MM.1S (cell line): ENCODE results near the gene ZFHX3.
"Not testable (repeated sequence)": the region's sequence is repeated elsewhere in the genome, so short reads cannot be mapped to it uniquely, and the experiment has no call there.

Source experiments
- DNase-seq: peaks from one replicate; pipeline ENCODE4 v3.0.0-alpha.2; 2015
- H2AFZ ChIP-seq: fragments of 300-600 bp; sonication (generic); 2 replicates; pipeline ENCODE4 v1.6.0; 2016; ENCODE audit warnings: antibody characterized with exemption, low read length
- H3F3A ChIP-seq: fragments of 300-600 bp; sonication (generic); 2 replicates; pipeline ENCODE4 v1.6.1; 2016; ENCODE audit warnings: mild to moderate bottlenecking, antibody characterized with exemption, low read length, moderate library complexity, mixed read lengths; ENCODE audit not compliant: insufficient read depth
- H3K27ac ChIP-seq: fragments of 300-600 bp; sonication (generic); 2 replicates; pipeline ENCODE4 v1.5.1; 2016; ENCODE audit warnings: mild to moderate bottlenecking, low read length
- H3K27me3 ChIP-seq: fragments of 300-600 bp; sonication (generic); replicated peaks from 2 replicates; pipeline ENCODE4 v1.6.0; 2016; ENCODE audit warnings: low read length; ENCODE audit not compliant: insufficient read depth
- H3K36me3 ChIP-seq: fragments of 300-600 bp; sonication (generic); replicated peaks from 2 replicates; pipeline ENCODE4 v1.6.1; 2016; ENCODE audit warnings: mild to moderate bottlenecking, low read length, mixed read lengths; ENCODE audit not compliant: insufficient read depth
- H3K4me1 ChIP-seq: fragments of 300-600 bp; sonication (generic); 2 replicates; pipeline ENCODE4 v1.6.1; 2016; ENCODE audit warnings: low read length, mixed read lengths
- H3K4me2 ChIP-seq: fragments of 300-600 bp; sonication (generic); 2 replicates; pipeline ENCODE4 v1.6.0; 2016; ENCODE audit warnings: low read depth, low read length
- H3K4me3 ChIP-seq: fragments of 300-600 bp; sonication (generic); 2 replicates; pipeline ENCODE4 v1.5.1; 2016; ENCODE audit warnings: low read length, mixed read lengths
- H3K79me2 ChIP-seq: fragments of 300-600 bp; sonication (generic); 2 replicates; pipeline ENCODE4 v1.6.1; 2016; ENCODE audit warnings: mixed run types, low read length, mixed read lengths
- H3K9ac ChIP-seq: fragments of 300-600 bp; sonication (generic); 2 replicates; pipeline ENCODE4 v1.6.1; 2016; ENCODE audit warnings: low read length, mixed read lengths
- H3K9me2 ChIP-seq: fragments of 300-600 bp; sonication (generic); replicated peaks from 2 replicates; pipeline ENCODE4 v1.6.1; 2016; ENCODE audit warnings: mild to moderate bottlenecking, low read length, mixed read lengths; ENCODE audit not compliant: insufficient read depth
- H3K9me3 ChIP-seq: fragments of 300-600 bp; sonication (generic); replicated peaks from 2 replicates; pipeline ENCODE4 v1.6.1; 2016; ENCODE audit warnings: mild to moderate bottlenecking, low read length, mixed read lengths; ENCODE audit not compliant: insufficient read depth
- H4K20me1 ChIP-seq: fragments of 300-600 bp; sonication (generic); 2 replicates; pipeline ENCODE4 v1.6.1; 2016; ENCODE audit warnings: mild to moderate bottlenecking, low read length, moderate library complexity, mixed read lengths; ENCODE audit not compliant: insufficient read depth
- EZH2 ChIP-seq: fragments of 300-600 bp; sonication (generic); optimal IDR thresholded peaks from 2 replicates; pipeline ENCODE3; 2017; ENCODE audit warnings: low read depth, mild to moderate bottlenecking, antibody characterized with exemption, low read length, mixed read lengths
- EZH2phosphoT487 ChIP-seq: fragments of 300-600 bp; sonication (generic); IDR thresholded peaks from 2 replicates; pipeline ENCODE4 v1.6.1; 2018; ENCODE audit warnings: antibody characterized with exemption, low read length
- TF ChIP-seq, protein P1 (sequence below): fragments of 300-600 bp; sonication (generic); IDR thresholded peaks from 2 replicates; pipeline ENCODE4 v1.5.1; 2016; ENCODE audit warnings: antibody characterized with exemption, low read length, mixed read lengths

Gene ZFHX3

DNA sequence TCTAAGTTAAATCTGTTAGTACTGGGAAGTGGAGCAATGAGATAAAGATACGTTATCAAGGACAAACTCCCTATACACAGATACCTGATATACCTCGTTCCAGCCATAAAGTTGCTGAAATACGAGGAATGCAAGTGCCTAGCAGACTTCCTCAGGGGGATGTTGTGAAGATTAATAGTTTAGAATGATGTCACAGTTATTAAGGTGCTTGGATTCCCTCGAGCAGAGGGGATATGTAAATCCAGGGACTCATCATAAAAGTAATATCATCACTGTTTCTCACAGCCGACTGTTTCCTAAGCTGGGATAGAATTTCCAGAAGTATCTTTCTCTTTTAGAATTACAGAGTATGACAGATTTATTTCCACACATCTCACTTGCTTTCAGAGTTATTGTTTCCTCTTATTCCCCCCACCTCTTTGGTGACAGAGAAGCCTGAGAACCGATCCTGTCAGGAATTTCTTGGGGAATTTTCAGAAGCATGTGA lies 28.4 kb upstream of the ZFHX3 start:
- Histone ChIP-seq H3K9ac (no peak overlapping the region), H3K9me2 (no peaks in the 10 kb centered on the region), H3K27ac (no peak overlapping the region), H3K79me2 (no peaks in the 10 kb centered on the region), H3K4me2 (no peak overlapping the region), H3K4me1 (no peaks in the 10 kb centered on the region), H3K4me3 (no peak overlapping the region), H4K20me1 (no peaks in the 10 kb centered on the region), H3K27me3 (no peaks in the 10 kb centered on the region), H3F3A (no peaks in the 10 kb centered on the region), H2AFZ (no peak overlapping the region), H3K36me3 (no peaks in the 10 kb centered on the region), H3K9me3 (no peaks in the 10 kb centered on the region)
- no peak for DNase-seq
- TF ChIP-seq EZH2phosphoT487, result no peak
- TF ChIP-seq, protein P1, sequence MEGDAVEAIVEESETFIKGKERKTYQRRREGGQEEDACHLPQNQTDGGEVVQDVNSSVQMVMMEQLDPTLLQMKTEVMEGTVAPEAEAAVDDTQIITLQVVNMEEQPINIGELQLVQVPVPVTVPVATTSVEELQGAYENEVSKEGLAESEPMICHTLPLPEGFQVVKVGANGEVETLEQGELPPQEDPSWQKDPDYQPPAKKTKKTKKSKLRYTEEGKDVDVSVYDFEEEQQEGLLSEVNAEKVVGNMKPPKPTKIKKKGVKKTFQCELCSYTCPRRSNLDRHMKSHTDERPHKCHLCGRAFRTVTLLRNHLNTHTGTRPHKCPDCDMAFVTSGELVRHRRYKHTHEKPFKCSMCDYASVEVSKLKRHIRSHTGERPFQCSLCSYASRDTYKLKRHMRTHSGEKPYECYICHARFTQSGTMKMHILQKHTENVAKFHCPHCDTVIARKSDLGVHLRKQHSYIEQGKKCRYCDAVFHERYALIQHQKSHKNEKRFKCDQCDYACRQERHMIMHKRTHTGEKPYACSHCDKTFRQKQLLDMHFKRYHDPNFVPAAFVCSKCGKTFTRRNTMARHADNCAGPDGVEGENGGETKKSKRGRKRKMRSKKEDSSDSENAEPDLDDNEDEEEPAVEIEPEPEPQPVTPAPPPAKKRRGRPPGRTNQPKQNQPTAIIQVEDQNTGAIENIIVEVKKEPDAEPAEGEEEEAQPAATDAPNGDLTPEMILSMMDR, result no peak

DNA sequence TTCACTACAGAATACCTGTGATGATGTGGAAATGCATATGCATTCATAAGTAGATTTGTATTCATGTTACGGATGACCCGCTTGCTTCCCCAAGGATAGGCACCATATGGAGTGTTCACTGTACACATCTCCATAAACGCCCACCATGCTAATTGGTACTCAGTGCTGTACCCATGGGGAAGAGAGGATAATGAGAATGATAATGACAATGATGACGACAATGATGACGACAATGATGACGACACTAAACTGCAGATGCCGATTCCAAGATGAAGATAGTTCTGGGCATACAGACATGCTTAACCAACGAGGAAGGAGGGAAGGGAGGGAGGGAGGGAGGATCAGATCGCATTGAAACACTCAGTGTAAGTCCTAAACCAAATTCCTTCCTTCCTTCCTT lies 26.5 kb upstream of the ZFHX3 start:
- no peaks in the 10 kb centered on the region for H3K9me3 ChIP-seq
- DNase-seq, result no peak
- no peak overlapping the region for H3K27ac ChIP-seq
- H3K36me3 ChIP-seq, result no peaks in the 10 kb centered on the region
- no peaks in the 10 kb centered on the region for H3K4me1 ChIP-seq
- H3K79me2 ChIP-seq, result no peaks in the 10 kb centered on the region
- no peak overlapping the region for H3K4me3 ChIP-seq
- no peak overlapping the region for H2AFZ ChIP-seq
- TF ChIP-seq EZH2phosphoT487, result no peak
- TF ChIP-seq EZH2, result no peak
- TF ChIP-seq, protein P1, result no peak
- H3K9me2 ChIP-seq, result no peaks in the 10 kb centered on the region
- no peaks in the 10 kb centered on the region for H3F3A ChIP-seq
- no peak overlapping the region for H3K4me2 ChIP-seq
- no peaks in the 10 kb centered on the region for H3K27me3 ChIP-seq
- H4K20me1 ChIP-seq, result no peaks in the 10 kb centered on the region
- no peak overlapping the region for H3K9ac ChIP-seq

DNA sequence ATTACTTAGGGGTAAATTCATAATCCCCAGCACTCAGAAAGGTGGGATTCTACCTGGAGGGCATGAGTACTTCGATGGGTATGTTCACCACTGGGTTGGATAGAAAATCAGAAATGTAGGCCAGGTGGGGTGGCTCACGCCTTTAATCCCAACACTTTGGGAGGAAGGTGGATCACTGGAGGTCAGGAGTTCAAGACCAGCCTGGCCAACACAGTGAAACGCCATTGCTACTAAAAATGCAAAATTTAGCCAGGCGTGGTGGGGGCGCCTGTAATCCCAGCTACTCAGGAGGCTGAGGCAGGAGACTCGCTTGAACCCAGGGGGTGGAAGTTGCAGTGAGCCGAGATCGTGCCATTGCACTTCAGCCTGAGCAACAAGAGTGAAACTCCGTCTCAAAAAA lies 24.1 kb upstream of the ZFHX3 start:
- H3F3A ChIP-seq, H3K9me3 ChIP-seq, H4K20me1 ChIP-seq, H3K4me3 ChIP-seq, H3K4me2 ChIP-seq, H3K36me3 ChIP-seq, H3K27me3 ChIP-seq, H3K9ac ChIP-seq, H2AFZ ChIP-seq, H3K79me2 ChIP-seq, H3K27ac ChIP-seq, H3K4me1 ChIP-seq, H3K9me2 ChIP-seq, DNase-seq: not testable (repeated sequence)

DNA sequence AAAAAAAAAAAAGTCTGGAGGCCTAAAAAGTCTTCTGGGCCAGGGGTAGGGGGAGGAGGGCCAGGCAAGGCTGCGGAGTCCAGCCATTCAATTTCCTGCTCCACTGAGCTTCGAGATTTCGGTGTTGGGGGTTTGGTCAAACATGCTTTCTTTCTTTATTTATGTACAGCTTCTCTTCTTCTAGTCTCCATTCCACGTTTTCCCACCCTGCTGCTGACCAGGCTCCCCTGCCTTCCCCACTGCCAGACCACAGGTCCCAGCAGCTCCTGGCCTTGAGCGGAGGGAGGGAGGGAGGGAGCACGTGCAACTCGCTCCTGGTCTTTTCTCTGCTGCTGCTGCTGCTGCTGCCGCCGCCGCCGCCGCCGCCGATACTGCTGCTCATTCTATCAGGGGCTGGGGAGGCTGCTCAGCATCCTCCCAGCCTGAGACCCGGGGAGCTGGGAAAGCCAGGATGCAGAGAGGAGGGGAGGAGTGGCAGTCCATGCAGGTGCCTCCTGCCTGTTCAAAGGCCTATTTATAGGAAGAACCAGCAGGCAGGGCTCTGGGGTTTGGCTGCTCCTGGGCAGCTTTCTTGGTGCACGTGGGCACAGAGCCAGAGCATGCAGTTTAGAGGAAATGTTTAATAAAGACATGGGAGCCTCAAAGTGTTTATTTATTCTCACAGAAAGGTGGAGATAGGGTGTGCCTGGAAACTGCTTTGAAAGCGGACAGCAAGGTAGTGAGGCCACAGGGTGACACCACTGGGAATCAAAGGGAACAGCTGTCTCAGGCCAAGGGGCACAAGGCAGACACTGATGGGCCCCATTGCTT lies 23.4 kb upstream of the ZFHX3 start:
- DNase-seq, result no peak
- Histone ChIP-seq H3K79me2 (no peaks in the 10 kb centered on the region), H3K4me1 (no peaks in the 10 kb centered on the region), H3K36me3 (no peaks in the 10 kb centered on the region), H3K9ac (no peak overlapping the region), H3K4me2 (no peak overlapping the region), H3K27me3 (no peaks in the 10 kb centered on the region), H3K9me2 (no peaks in the 10 kb centered on the region), H4K20me1 (no peaks in the 10 kb centered on the region), H2AFZ (no peak overlapping the region), H3F3A (no peaks in the 10 kb centered on the region), H3K27ac (no peak overlapping the region), H3K4me3 (no peak overlapping the region), H3K9me3 (no peaks in the 10 kb centered on the region)
- TF ChIP-seq EZH2phosphoT487, result no peak
